Right hindlimb (tissue), 1 donor: ENCODE measurements around the gene TP73.

Experiments
- DNase-seq: peaks from one replicate; pipeline ENCODE4 v3.0.0-alpha.2; 2018

The TP73 gene

GRCh38 chr1:3674100-3675094 lies 22.1 kb downstream of the TP73 start:
- no peak for DNase-seq

- DNase-seq: no peak
These were observed 23.1 kb downstream of the TP73 start for GRCh38 chr1:3675436-3675835.

- DNase-seq: no peak
These were observed 24.5 kb downstream of the TP73 start for GRCh38 chr1:3676581-3677470.

- DNase-seq: no peak
These were observed 25.2 kb downstream of the TP73 start for GRCh38 chr1:3677484-3677883.

GRCh38 chr1:3678361-3679097 lies 26.2 kb downstream of the TP73 start:
- no peak for DNase-seq

- no peak for DNase-seq
These were observed 26.8 kb downstream of the TP73 start for GRCh38 chr1:3679098-3679555.

GRCh38 chr1:3679799-3680453 lies 27.6 kb downstream of the TP73 start:
- no peak for DNase-seq

- DNase-seq: no peak
These were observed 28.3 kb downstream of the TP73 start for GRCh38 chr1:3680488-3681230.

- no peak for DNase-seq
These were observed 29.0 kb downstream of the TP73 start for GRCh38 chr1:3681231-3681897.

- no peak for DNase-seq
These were observed 29.8 kb downstream of the TP73 start for GRCh38 chr1:3681898-3682806.

GRCh38 chr1:3683197-3683596 lies 30.9 kb downstream of the TP73 start:
- no peak for DNase-seq

- no peak for DNase-seq
These were observed 31.7 kb downstream of the TP73 start for GRCh38 chr1:3683992-3684391.

GRCh38 chr1:3685222-3685621 lies 32.9 kb downstream of the TP73 start:
- no peak for DNase-seq

GRCh38 chr1:3685906-3686305 lies 33.6 kb downstream of the TP73 start:
- no peak for DNase-seq

- DNase-seq: no peak
These were observed 35.2 kb downstream of the TP73 start for GRCh38 chr1:3687504-3687903.

- no peak for DNase-seq
These were observed 36.2 kb downstream of the TP73 start for GRCh38 chr1:3688356-3689137.

- no peak for DNase-seq
These were observed 36.9 kb downstream of the TP73 start for GRCh38 chr1:3689138-3689750.

- DNase-seq: no peak
These were observed 38.2 kb downstream of the TP73 start for GRCh38 chr1:3690282-3691065.
